Parathyroid adenoma (tissue), 2 donors: ENCODE data around the gene MAP3K7.

Experiments used
- H2AFZ ChIP-seq: fragments of 300-600 bp; sonication (generic); one replicate; pipeline ENCODE4 v1.7.0; 2017; ENCODE audit warnings: antibody characterized with exemption, mild to moderate bottlenecking
- H3K27ac ChIP-seq: fragments of 300-600 bp; sonication (generic); one replicate; pipeline ENCODE4 v1.7.0; 2017
- H3K27me3 ChIP-seq: fragments of 300-600 bp; sonication (generic); one replicate; pipeline ENCODE4 v1.7.0; 2017; ENCODE audit warnings: low read length; ENCODE audit not compliant: control insufficient read depth, insufficient read depth
- H3K36me3 ChIP-seq: fragments of 300-600 bp; sonication (generic); one replicate; pipeline ENCODE4 v1.7.0; 2017; ENCODE audit warnings: low read length; ENCODE audit not compliant: control insufficient read depth, insufficient read depth
- H3K4me1 ChIP-seq: fragments of 300-600 bp; sonication (generic); one replicate; pipeline ENCODE4 v1.7.0; 2017; ENCODE audit warnings: control low read depth
- H3K4me2 ChIP-seq: fragments of 300-600 bp; sonication (generic); one replicate; pipeline ENCODE4 v1.7.0; 2017; ENCODE audit warnings: low read length
- H3K4me3 ChIP-seq: fragments of 300-600 bp; sonication (generic); one replicate; pipeline ENCODE4 v1.7.0; 2017; ENCODE audit warnings: low read depth, low read length
- H3K79me2 ChIP-seq: fragments of 300-600 bp; sonication (generic); one replicate; pipeline ENCODE4 v1.7.0; 2017; ENCODE audit warnings: control low read depth
- H3K9ac ChIP-seq: fragments of 300-600 bp; sonication (generic); one replicate; pipeline ENCODE4 v1.7.0; 2017; ENCODE audit warnings: mild to moderate bottlenecking
- H3K9me3 ChIP-seq: fragments of 300-600 bp; sonication (generic); one replicate; pipeline ENCODE4 v1.7.0; 2017; ENCODE audit warnings: low read length; ENCODE audit not compliant: control insufficient read depth
- TF ChIP-seq, protein P1 (sequence below): fragments of 300-600 bp; sonication (generic); IDR thresholded peaks from one replicate; pipeline ENCODE4 v1.7.0; 2017; ENCODE audit warnings: antibody characterized with exemption, mild to moderate bottlenecking
- donor health status: primary hyperparathyroidism.

Gene MAP3K7

DNA sequence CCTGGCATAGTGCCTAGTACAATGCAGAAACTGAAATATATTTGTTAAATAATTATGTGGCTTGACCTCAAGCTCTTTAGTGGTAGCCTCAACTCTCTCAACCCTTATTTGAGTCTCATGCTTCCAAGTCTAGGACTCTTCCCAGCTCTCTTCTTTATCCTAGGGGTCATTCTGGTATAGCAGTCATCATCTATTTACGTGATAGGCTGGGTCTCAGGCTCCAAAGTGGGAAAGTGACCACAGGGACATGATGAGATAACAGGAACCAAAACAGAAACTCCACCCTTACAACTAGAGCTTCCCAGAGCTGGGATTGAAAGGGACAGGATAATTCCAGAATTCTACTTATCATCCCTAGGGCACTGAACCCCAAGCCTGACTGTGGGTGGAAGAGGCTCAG lies 17.7 kb upstream of the MAP3K7 start:
- no peak overlapping the region for H3K4me2 ChIP-seq
- H2AFZ ChIP-seq, result no peak overlapping the region
- H3K79me2 ChIP-seq, result no peaks in the 10 kb centered on the region
- no peaks in the 10 kb centered on the region for H3K9me3 ChIP-seq
- H3K36me3 ChIP-seq, result no peaks in the 10 kb centered on the region
- no peaks in the 10 kb centered on the region for H3K27me3 ChIP-seq
- H3K4me1 ChIP-seq, result no peaks in the 10 kb centered on the region
- no peak overlapping the region for H3K4me3 ChIP-seq
- H3K9ac ChIP-seq, result no peak overlapping the region
- no peak overlapping the region for H3K27ac ChIP-seq
- TF ChIP-seq, protein P1, sequence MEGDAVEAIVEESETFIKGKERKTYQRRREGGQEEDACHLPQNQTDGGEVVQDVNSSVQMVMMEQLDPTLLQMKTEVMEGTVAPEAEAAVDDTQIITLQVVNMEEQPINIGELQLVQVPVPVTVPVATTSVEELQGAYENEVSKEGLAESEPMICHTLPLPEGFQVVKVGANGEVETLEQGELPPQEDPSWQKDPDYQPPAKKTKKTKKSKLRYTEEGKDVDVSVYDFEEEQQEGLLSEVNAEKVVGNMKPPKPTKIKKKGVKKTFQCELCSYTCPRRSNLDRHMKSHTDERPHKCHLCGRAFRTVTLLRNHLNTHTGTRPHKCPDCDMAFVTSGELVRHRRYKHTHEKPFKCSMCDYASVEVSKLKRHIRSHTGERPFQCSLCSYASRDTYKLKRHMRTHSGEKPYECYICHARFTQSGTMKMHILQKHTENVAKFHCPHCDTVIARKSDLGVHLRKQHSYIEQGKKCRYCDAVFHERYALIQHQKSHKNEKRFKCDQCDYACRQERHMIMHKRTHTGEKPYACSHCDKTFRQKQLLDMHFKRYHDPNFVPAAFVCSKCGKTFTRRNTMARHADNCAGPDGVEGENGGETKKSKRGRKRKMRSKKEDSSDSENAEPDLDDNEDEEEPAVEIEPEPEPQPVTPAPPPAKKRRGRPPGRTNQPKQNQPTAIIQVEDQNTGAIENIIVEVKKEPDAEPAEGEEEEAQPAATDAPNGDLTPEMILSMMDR, result no peak

DNA sequence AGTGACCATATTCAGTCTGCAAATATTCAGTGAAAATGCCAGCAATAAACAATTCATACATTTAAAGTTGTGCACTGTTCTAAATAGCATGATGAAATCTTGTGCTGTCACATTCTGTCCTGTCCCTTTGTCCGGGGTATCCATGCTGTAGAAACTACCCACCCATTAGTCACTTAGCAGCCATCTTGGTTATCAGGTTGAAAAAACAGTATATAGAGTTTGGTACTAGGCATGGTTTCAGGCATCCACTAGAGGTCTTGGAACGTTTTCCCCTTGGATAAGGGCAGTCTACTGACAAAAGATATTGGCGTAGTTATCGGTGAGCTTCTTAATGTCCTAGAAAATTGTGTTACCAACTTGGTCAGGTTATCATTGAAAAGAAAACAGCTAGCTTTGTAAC lies 12.3 kb upstream of the MAP3K7 start:
- Histone ChIP-seq H3K9me3 (no peaks in the 10 kb centered on the region), H3K4me3 (no peak overlapping the region), H3K27me3 (no peaks in the 10 kb centered on the region), H3K27ac (no peak overlapping the region), H2AFZ (no peak overlapping the region), H3K4me1 (no peaks in the 10 kb centered on the region), H3K4me2 (no peak overlapping the region), H3K9ac (no peak overlapping the region), H3K79me2 (no peaks in the 10 kb centered on the region), H3K36me3 (no peaks in the 10 kb centered on the region)
- TF ChIP-seq, protein P1, result no peak

DNA sequence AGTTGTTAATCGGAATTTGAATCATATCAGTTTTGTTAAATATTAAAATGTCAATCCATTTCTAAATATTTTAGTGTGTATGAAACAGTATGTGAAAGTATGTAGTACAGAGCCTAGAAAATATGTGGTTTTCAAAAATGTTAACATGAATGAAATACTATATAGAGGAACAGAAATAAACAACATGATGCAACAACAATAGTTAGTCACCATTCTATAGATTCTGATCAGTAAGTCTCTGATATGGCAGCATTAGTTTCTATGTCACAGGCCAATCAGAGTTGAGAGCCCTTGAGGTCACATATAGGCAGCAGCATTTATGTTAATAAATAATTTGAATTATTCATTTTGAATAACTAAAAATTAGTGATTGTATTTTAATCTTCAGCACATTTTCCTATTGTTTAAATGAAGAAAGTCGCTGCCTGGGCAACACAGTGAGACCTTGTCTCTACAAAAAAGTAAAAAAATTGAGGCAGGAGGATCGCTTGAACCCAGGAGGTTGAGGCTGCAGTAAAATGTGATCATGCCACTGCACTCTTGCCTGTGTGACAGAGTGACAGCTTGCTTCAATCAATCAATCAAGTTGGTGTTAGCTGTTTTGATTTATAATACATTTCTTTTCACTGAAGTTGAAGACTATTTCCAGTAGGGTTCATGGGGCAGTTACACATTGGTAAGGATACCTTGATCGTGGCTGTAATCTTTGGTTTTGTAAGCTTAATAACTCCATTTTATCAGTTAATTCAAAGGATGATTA lies 11.5 kb upstream of the MAP3K7 start:
- H2AFZ ChIP-seq, result no peak overlapping the region
- no peaks in the 10 kb centered on the region for H3K27me3 ChIP-seq
- no peaks in the 10 kb centered on the region for H3K79me2 ChIP-seq
- TF ChIP-seq, protein P1, result no peak
- no peak overlapping the region for H3K4me2 ChIP-seq
- no peaks in the 10 kb centered on the region for H3K36me3 ChIP-seq
- no peak overlapping the region for H3K4me3 ChIP-seq
- no peak overlapping the region for H3K9ac ChIP-seq
- no peaks in the 10 kb centered on the region for H3K4me1 ChIP-seq
- H3K9me3 ChIP-seq, result no peaks in the 10 kb centered on the region
- no peak overlapping the region for H3K27ac ChIP-seq

DNA sequence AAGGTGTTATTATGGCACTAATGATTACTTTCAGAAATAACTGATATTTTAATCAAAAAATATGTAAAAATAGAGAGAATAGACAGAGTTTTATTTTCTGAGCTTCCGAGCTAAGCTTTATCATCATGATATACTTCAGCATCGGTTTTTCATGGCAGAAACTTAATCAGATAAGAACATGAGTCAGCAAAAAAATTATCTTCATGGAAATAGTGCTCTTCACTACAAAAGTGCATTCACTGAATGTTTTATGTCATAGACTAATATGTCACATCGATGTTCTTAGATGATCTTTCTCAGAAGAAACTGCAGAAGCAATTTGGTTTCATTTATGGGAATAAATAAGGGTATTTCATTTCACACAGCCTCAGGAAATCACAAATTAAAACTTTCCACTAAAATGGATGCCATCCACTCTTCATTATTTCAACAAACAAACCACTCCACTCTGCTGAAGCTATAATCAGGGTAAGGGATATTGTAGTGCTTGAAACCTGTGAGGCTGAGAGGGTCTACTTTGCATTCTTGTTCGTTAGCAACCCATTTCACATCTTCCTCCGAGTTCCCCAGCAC lies 10.2 kb upstream of the MAP3K7 start:
- Histone ChIP-seq H3K36me3 (no peaks in the 10 kb centered on the region), H3K9ac (no peak overlapping the region), H3K27ac (no peak overlapping the region), H2AFZ (no peak overlapping the region), H3K79me2 (no peaks in the 10 kb centered on the region), H3K9me3 (no peaks in the 10 kb centered on the region), H3K4me1 (no peaks in the 10 kb centered on the region), H3K4me2 (no peak overlapping the region), H3K27me3 (no peaks in the 10 kb centered on the region), H3K4me3 (no peak overlapping the region)
- TF ChIP-seq, protein P1, result no peak

DNA sequence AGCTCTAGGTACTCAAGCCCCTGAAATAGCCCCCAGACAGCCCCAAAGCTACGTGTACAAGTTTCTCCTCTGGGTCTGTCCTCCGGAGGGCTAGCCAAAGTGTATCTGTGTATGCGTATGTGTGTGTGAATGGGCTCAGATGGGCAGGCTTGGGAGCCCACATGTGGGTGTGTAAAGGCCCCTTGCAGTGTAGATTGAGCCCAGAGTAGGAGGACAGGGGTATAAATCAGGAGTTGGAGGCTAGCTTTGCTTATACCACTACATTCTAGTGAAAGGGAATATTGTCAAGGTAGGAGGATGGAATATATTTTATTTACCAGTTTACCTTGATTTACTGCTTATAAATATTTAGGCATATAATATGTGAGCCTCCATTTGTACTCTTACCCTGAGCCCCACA lies 9.0 kb upstream of the MAP3K7 start:
- Histone ChIP-seq H3K27me3 (no peaks in the 10 kb centered on the region), H3K4me1 (no peaks in the 10 kb centered on the region), H2AFZ (no peak overlapping the region), H3K36me3 (no peaks in the 10 kb centered on the region), H3K4me2 (no peak overlapping the region), H3K9ac (no peak overlapping the region), H3K4me3 (no peak overlapping the region), H3K79me2 (no peaks in the 10 kb centered on the region), H3K9me3 (no peaks in the 10 kb centered on the region), H3K27ac (no peak overlapping the region)
- TF ChIP-seq, protein P1, result no peak
